Stomach (tissue), 9 donors: ENCODE data around the gene ERBIN. TPM values are rescaled to one million over a fixed set of nuclear protein-coding genes. Genes with fewer than 3 reads are reported as not detected.

Experiments
- DNase-seq, 2 donors: peaks; one replicate each; pipeline versions ENCODE4 v3.0.0 to v3.0.0-alpha.2; 2013 to 2019
- H3K27ac ChIP-seq, 5 donors: fragments of 200-600 bp in 4 of 5; sonication (generic) in 4 of 5; one replicate each; pipeline ENCODE4 v1.5.1; 2013 to 2019; ENCODE audit warnings: mild to moderate bottlenecking in 1 of 5, moderate library complexity in 1 of 5
- H3K27me3 ChIP-seq, 3 donors: fragments of 200-600 bp; sonication (generic); one replicate each; pipeline ENCODE4 v1.5.1; 2017 to 2019; ENCODE audit warnings: mixed run types in 1 of 3
- H3K36me3 ChIP-seq, 4 donors: fragments of 200-600 bp; sonication (generic); 1 replicate in 3 of 4; 2 replicates in 1 of 4; pipeline ENCODE4 v1.5.1; 2016 to 2019
- H3K4me1 ChIP-seq, 4 donors: fragments of 200-600 bp; sonication (generic); one replicate each; pipeline ENCODE4 v1.5.1; 2016 to 2019
- H3K4me3 ChIP-seq, 4 donors: fragments of 200-600 bp; sonication (generic) in 3 of 4; one replicate each; pipeline ENCODE4 v1.5.1; 2016 to 2019; ENCODE audit warnings: mild to moderate bottlenecking in 1 of 4
- H3K9me3 ChIP-seq, 4 donors: fragments of 200-600 bp; sonication (generic); one replicate each; pipeline ENCODE4 v1.5.1; 2016 to 2019
- EP300 ChIP-seq: sonication (generic); formaldehyde crosslinking; IDR thresholded peaks from one replicate; pipeline ENCODE4 v1.6.1; 2017; ENCODE audit warnings: antibody characterized with exemption
- POLR2A ChIP-seq, 4 donors: fragments of 450-650 bp; IDR thresholded peaks; one replicate each; pipeline ENCODE4 v1.6.1; 2016; ENCODE audit warnings: antibody characterized with exemption in 4 of 4, control low read depth in 2 of 4, mild to moderate bottlenecking in 1 of 4, moderate library complexity in 1 of 4
- POLR2AphosphoS5 ChIP-seq, 3 donors: sonication (generic); formaldehyde crosslinking; IDR thresholded peaks; one replicate each; pipeline ENCODE4 v1.6.1; 2016; ENCODE audit warnings: antibody characterized with exemption in 3 of 3
- WGBS, 5 donors: extraction: QIAGEN DNeasy Blood & Tissue Kit in 3 of 5; methylation state at CpG; one replicate each; pipeline versions ENCODE4 v1.1.5 to v1.1.7; 2013 to 2018; 5-methylcytosine and 5-hydroxymethylcytosine counted together
- intact Hi-C: fragments of 100-400 bp; cut with DNase I; formaldehyde crosslinking; loops from one replicate; pipeline ENCODE4 v1.15.1; 2023; ENCODE audit warnings: low total_unique reads
- polyA plus RNA-seq, 3 donors: library from polyadenylated mRNA; stranded (reverse); fragments of 200-250 nt; gene quantifications; one replicate each; pipeline ENCODE4 v1.2.3, GENCODE V29; 2013
- total RNA-seq, 5 donors: library from RNA; depleted of rRNA; stranded (reverse); fragments of >200 nt; gene quantifications; one replicate each; pipeline versions ENCODE4 v1.1.0 to v1.2.3, GENCODE V29; 2014 to 2016
- TF ChIP-seq, protein P1 (sequence below), 7 experiments: fragments of 450-650 bp in 4 of 7; fragments of 200-600 bp in 3 of 7; sonication (generic) in 3 of 7; IDR thresholded peaks; one replicate each; pipeline ENCODE4 v1.5.1; 2016 to 2019; ENCODE audit warnings: antibody characterized with exemption in 7 of 7, control low read depth in 2 of 7, mild to moderate bottlenecking in 1 of 7
- donor health status: healthy with polysubstance abuse.
- donor health status: Bipolar disorder and iron deficiency.
- donor health status: healthy.

Gene ERBIN
- total and polyA plus RNA-seq, 8 donors: 10.3 to 207 (median 37.2) TPM

DNA sequence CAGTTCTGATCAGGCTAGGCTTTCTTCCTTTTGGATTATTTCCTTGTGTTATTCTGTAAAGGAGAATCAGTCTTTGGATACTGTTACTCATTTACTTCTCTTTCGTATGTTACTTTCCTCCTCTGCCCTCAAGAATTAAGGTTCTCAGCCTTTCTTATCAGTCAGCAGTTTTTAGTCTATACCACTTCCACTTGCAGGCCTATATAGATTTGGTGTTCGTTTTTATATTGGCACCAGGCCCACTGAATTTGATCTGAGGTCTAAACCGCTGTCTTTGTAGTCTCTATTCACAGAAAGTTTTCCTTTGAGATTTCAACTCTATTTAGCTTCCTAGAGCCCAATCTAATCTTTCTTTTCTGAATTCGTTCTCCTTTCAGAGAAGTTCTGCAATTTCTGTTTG, 62.8 kb downstream of the ERBIN start:
- no peak overlapping the region for H3K27ac ChIP-seq
- H3K27me3 ChIP-seq: no peaks in the 10 kb centered on the region
- peaks cover 0 to 25% (median 17%) of the 10 kb centered on the region in 4 donors for H3K36me3 ChIP-seq
- H3K9me3 ChIP-seq: no peaks in the 10 kb centered on the region
- peaks cover 9 to 29% (median 19%) of the 10 kb centered on the region in 4 donors for H3K4me1 ChIP-seq
- no peak overlapping the region for H3K4me3 ChIP-seq
- DNase-seq: no peak
- TF ChIP-seq, protein P1, sequence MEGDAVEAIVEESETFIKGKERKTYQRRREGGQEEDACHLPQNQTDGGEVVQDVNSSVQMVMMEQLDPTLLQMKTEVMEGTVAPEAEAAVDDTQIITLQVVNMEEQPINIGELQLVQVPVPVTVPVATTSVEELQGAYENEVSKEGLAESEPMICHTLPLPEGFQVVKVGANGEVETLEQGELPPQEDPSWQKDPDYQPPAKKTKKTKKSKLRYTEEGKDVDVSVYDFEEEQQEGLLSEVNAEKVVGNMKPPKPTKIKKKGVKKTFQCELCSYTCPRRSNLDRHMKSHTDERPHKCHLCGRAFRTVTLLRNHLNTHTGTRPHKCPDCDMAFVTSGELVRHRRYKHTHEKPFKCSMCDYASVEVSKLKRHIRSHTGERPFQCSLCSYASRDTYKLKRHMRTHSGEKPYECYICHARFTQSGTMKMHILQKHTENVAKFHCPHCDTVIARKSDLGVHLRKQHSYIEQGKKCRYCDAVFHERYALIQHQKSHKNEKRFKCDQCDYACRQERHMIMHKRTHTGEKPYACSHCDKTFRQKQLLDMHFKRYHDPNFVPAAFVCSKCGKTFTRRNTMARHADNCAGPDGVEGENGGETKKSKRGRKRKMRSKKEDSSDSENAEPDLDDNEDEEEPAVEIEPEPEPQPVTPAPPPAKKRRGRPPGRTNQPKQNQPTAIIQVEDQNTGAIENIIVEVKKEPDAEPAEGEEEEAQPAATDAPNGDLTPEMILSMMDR (IDR thresholded peaks at IDR 0.05): no peak
- no peak for TF ChIP-seq POLR2AphosphoS5 (IDR thresholded peaks at IDR 0.05)
- TF ChIP-seq EP300: no peak
- TF ChIP-seq POLR2A (IDR thresholded peaks at IDR 0.05): no peak
- intact Hi-C loops: no loop called here
- WGBS, 5 donors: 47 to 62% (median 56%) methylated on average over 4 of the region's 4 CpGs

GRCh38 chr5:65992630-65993029, 66.3 kb downstream of the ERBIN start:
- intact Hi-C loops: no loop called here
- Histone ChIP-seq H3K4me1 (peaks cover 0 to 5% (median 0%) of the 10 kb centered on the region in 4 donors), H3K36me3 (peaks cover 0 to 46% (median 37%) of the 10 kb centered on the region in 4 donors), H3K4me3 (no peak overlapping the region), H3K9me3 (no peaks in the 10 kb centered on the region), H3K27me3 (no peaks in the 10 kb centered on the region), H3K27ac (no peak overlapping the region)
- 89 to 92% (median 91%) methylated on average over 7 of the region's 7 CpGs for WGBS, 5 donors
- DNase-seq: no peak
- TF ChIP-seq, protein P1 (IDR thresholded peaks at IDR 0.05): no peak
- TF ChIP-seq POLR2AphosphoS5 (IDR thresholded peaks at IDR 0.05) (no peak), EP300 (no peak), POLR2A (IDR thresholded peaks at IDR 0.05) (no peak)

- Histone ChIP-seq H3K4me3 (no peak overlapping the region), H3K27ac (no peak overlapping the region), H3K36me3 (peaks cover 0 to 52% (median 43%) of the 10 kb centered on the region in 4 donors), H3K4me1 (no peaks in the 10 kb centered on the region), H3K27me3 (no peaks in the 10 kb centered on the region), H3K9me3 (no peaks in the 10 kb centered on the region)
- intact Hi-C loops: no loop called here
- WGBS, 5 donors: 85 to 95% (median 93%) methylated on average over 1 of the region's 1 CpG
- DNase-seq: no peak
- TF ChIP-seq EP300: no peak
- no peak for TF ChIP-seq POLR2A (IDR thresholded peaks at IDR 0.05)
- TF ChIP-seq, protein P1 (IDR thresholded peaks at IDR 0.05): no peak
- TF ChIP-seq POLR2AphosphoS5 (IDR thresholded peaks at IDR 0.05): no peak
These were observed 67.9 kb downstream of the ERBIN start for GRCh38 chr5:65994117-65994786.

- peaks cover 0 to 45% (median 23%) of the 10 kb centered on the region in 4 donors for H3K36me3 ChIP-seq
- H3K4me3 ChIP-seq: no peak overlapping the region
- no peaks in the 10 kb centered on the region for H3K9me3 ChIP-seq
- no peak overlapping the region for H3K27ac ChIP-seq
- H3K27me3 ChIP-seq: no peaks in the 10 kb centered on the region
- intact Hi-C loops: no loop called here
- no peaks in the 10 kb centered on the region for H3K4me1 ChIP-seq
- no peak for DNase-seq
- WGBS, 5 donors: 91 to 96% (median 95%) methylated on average over 9 of the region's 9 CpGs
- TF ChIP-seq POLR2A (IDR thresholded peaks at IDR 0.05): no peak
- TF ChIP-seq, protein P1 (IDR thresholded peaks at IDR 0.05): no peak
- TF ChIP-seq EP300: no peak
- no peak for TF ChIP-seq POLR2AphosphoS5 (IDR thresholded peaks at IDR 0.05)
These were observed 72.8 kb downstream of the ERBIN start for GRCh38 chr5:65999061-65999723.
